WI38 (cell line): Measurements from ENCODE around the gene GAB1.

Source experiments
- H3K4me3 ChIP-seq: 2 replicates; pipeline ENCODE4 v1.5.1; 2011; ENCODE audit warnings: low read depth, mild to moderate bottlenecking, control low read depth, low read length
- CTCF ChIP-seq: IDR thresholded peaks from 2 replicates; pipeline ENCODE4 v1.5.1; 2012; ENCODE audit warnings: low read depth, mild to moderate bottlenecking, control low read depth, low read length

GAB1 gene

DNA sequence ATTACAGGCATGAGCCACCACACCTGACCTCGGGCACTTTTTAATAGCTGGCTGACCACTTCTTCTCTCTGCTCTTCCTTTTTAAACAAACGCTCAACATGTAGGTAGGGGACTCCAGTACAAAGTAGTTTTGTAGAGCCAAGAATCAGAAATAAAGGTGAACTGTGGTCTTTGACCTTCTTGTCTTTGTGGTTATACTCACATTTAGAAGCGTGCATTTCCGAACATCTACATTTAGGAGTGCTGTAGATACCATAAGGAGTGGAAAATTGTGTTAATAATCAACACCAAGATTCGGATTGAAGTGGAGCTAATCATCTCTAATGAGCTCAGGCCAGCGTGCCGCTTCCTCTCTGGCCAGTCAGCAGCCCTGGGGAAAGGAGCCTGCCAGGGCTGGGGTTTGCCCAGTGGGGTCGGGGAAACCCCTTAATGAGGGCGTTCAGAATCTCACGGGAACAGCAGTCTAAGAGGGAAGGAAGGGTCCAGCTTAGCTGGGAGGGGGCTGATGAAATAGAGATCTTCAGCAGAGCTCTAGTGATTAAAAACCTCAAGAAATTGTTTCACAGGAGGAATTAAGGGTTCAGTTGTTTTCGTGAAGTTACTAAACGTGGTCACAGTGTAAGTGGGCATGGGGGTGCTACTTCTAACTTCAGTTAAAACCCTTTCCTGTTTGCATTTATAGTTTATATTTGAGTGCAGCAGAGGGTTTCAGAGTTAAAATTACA is 81.2 kb downstream of the GAB1 start:
- no peak for TF ChIP-seq CTCF
- H3K4me3 ChIP-seq = no peak overlapping the region

DNA sequence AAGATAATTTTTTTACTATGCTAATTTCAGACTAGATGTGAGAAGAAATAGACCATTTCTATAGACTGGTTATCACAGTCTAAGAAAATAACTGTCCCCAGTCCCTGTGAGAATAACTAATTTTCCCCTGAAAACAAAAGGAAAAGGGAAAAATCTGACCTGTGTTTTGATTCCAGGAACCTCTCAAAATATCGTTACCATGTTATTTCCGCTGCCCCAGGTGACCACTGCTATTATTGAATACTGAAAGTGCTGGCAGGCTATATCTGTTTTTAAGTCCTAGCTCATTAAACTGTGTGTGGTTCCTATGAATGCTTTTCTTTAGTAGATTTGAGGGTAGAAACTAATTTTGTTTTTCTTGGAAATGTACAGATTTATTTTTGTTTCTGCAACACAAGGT is 83.6 kb downstream of the GAB1 start:
- no peak overlapping the region for H3K4me3 ChIP-seq
- no peak for TF ChIP-seq CTCF

GRCh38 chr4:143421609-143422008 is 84.9 kb downstream of the GAB1 start:
- no peak overlapping the region for H3K4me3 ChIP-seq
- no peak for TF ChIP-seq CTCF

DNA sequence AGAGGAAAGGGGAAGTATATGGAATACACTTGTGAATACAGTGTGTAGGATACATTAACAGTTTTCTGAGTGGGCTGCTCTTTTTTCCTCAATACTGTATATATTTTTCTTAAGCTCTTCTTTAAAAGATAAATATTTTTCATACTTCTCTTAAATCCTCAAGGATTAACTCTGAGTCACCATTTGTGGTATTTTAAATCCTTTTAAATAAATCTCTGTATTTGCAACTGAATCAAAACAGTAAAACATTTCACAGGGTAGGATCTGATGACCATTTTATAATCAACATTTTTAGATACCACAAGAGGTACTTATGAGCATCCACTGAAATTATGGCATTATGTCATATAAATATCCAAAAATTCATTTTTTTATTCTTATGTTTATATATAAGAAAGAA is 87.6 kb downstream of the GAB1 start:
- no peak overlapping the region for H3K4me3 ChIP-seq
- TF ChIP-seq CTCF = no peak

GRCh38 chr4:143431526-143432257 is 95.0 kb downstream of the GAB1 start:
- no peak for TF ChIP-seq CTCF

GRCh38 chr4:143432258-143432591 is 95.5 kb downstream of the GAB1 start:
- TF ChIP-seq CTCF = no peak
- no peak overlapping the region for H3K4me3 ChIP-seq

More at GRCh38 chr4:143431526-143432257, 95.0 kb downstream of the GAB1 start:
- no peak overlapping the region for H3K4me3 ChIP-seq

DNA sequence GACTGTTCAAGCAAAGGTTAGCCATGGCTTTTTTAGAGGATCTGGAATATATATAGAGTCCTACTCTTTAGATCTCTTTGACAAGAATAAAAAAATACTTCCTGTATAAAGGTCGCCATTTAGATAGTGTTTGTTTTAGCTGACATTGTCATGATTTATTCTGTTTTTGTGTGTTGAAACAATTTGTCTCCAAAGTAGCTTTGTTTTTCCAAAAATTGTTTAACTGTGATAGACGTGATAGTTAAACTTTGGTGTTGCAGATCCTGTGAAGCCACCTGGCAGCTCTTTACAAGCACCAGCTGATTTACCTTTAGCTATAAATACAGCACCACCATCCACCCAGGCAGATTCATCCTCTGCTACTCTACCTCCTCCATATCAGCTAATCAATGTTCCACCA is 96.6 kb downstream of the GAB1 start:
- H3K4me3 ChIP-seq = no peak overlapping the region
- no peak for TF ChIP-seq CTCF
